Endothelial cell of umbilical vein (primary cell): Measurements from ENCODE around the gene CXXC4.

ENCODE experiments used
- CTCF ChIP-seq, 2 donors: IDR thresholded peaks; 1 replicate in 1 of 2; 2 replicates in 1 of 2; pipeline ENCODE4 v1.5.1; 2011; ENCODE audit warnings: low read length in 2 of 2, mild to moderate bottlenecking in 2 of 2, moderate library complexity in 2 of 2, control low read depth in 1 of 2, inconsistent platforms in 1 of 2, low read depth in 1 of 2; ENCODE audit not compliant: insufficient read depth in 1 of 2; ENCODE audit errors: extremely low read depth in 1 of 2
- EZH2 ChIP-seq: IDR thresholded peaks from 2 replicates; pipeline ENCODE4 v1.6.1; 2012; ENCODE audit warnings: borderline replicate concordance, low read depth, mild to moderate bottlenecking, moderate library complexity, low read length, inconsistent platforms; ENCODE audit not compliant: severe bottlenecking
- FOS ChIP-seq: IDR thresholded peaks from 2 replicates; pipeline ENCODE4 v1.6.1; 2011; ENCODE audit warnings: mild to moderate bottlenecking, low read length, moderate library complexity, borderline replicate concordance; ENCODE audit not compliant: insufficient read depth
- MAX ChIP-seq: IDR thresholded peaks from 2 replicates; pipeline ENCODE4 v1.6.1; 2011; ENCODE audit not compliant: insufficient read depth, insufficient read length
- MYC ChIP-seq: IDR thresholded peaks from one replicate; pipeline ENCODE4 v1.6.1; 2011; ENCODE audit warnings: mild to moderate bottlenecking, low read depth, low read length
- POLR2A ChIP-seq: IDR thresholded peaks from 2 replicates; pipeline ENCODE4 v1.6.1; 2012; ENCODE audit warnings: low read depth, mild to moderate bottlenecking, control low read depth, low read length
- POLR2AphosphoS5 ChIP-seq: IDR thresholded peaks from 2 replicates; pipeline ENCODE4 v1.6.1; 2012; ENCODE audit warnings: low read depth, mild to moderate bottlenecking, control low read depth, low read length, moderate library complexity; ENCODE audit not compliant: insufficient read depth

GRCh38 chr4:104530426-104530825, 35.7 kb upstream of the CXXC4 start:
- TF ChIP-seq POLR2A (no peak), CTCF (IDR thresholded peaks at IDR 0.05; ENCODE audit: extremely low read depth in 1 of 2, insufficient read depth in 1 of 2, low read depth in 1 of 2, low read length in 2 of 2) (no peak), FOS (no peak), POLR2AphosphoS5 (no peak), EZH2 (no peak), MAX (no peak), MYC (no peak)
